GM12878 (cell line): ENCODE measurements around the gene CTSD.

ENCODE experiments used
- CBFB ChIP-seq: IDR thresholded peaks from 2 replicates; pipeline ENCODE4 v1.6.1; 2016; ENCODE audit warnings: antibody characterized with exemption, low read depth
- CEBPB ChIP-seq, 2 experiments: fragments of 150-350 bp in 1 of 2; IDR thresholded peaks; 2 replicates each; pipeline ENCODE4 v1.6.1; 2012 to 2014; ENCODE audit warnings: low read depth in 2 of 2, low read length in 2 of 2, borderline replicate concordance in 1 of 2, inconsistent platforms in 1 of 2
- HCFC1 ChIP-seq: fragments of 150-350 bp; IDR thresholded peaks from 2 replicates; pipeline ENCODE4 v1.6.1; 2014; ENCODE audit warnings: low read length
- JUNB ChIP-seq: IDR thresholded peaks from 2 replicates; pipeline ENCODE4 v1.6.1; 2016; ENCODE audit warnings: antibody characterized with exemption, mild to moderate bottlenecking
- KAT2A ChIP-seq: conservative IDR thresholded peaks from 2 replicates; pipeline ENCODE4 v1.6.1; 2011; ENCODE audit warnings: low read depth, low read length; ENCODE audit not compliant: control insufficient read depth
- MTA3 ChIP-seq: IDR thresholded peaks from 2 replicates; pipeline ENCODE4 v1.6.1; 2012; ENCODE audit warnings: low read length, inconsistent platforms, borderline replicate concordance
- MYC ChIP-seq: IDR thresholded peaks from 2 replicates; pipeline ENCODE4 v1.6.1; 2011; ENCODE audit warnings: mild to moderate bottlenecking, low read length, moderate library complexity, inconsistent platforms; ENCODE audit not compliant: insufficient read depth, insufficient replicate concordance, insufficient read length, severe bottlenecking
- NFIC ChIP-seq: IDR thresholded peaks from 2 replicates; pipeline ENCODE4 v1.6.1; 2012; ENCODE audit warnings: low read depth, mild to moderate bottlenecking, inconsistent platforms, low read length, moderate library complexity
- POLR2A ChIP-seq: IDR thresholded peaks from 2 replicates; pipeline ENCODE4 v1.6.1; 2011; ENCODE audit warnings: low read depth, mild to moderate bottlenecking, low read length
- RELA ChIP-seq: fragments of 450-650 bp; IDR thresholded peaks from 2 replicates; pipeline ENCODE4 v1.8.0; 2014; ENCODE audit warnings: borderline replicate concordance; ENCODE audit not compliant: partially characterized antibody
- SMC3 ChIP-seq: IDR thresholded peaks from 2 replicates; pipeline ENCODE4 v1.6.1; 2011; ENCODE audit warnings: low read length, improper control_type of control experiment, borderline replicate concordance
- SRF ChIP-seq, 2 experiments: IDR thresholded peaks; 2 replicates each; pipeline ENCODE4 v1.6.1; 2011; ENCODE audit warnings: low read depth in 2 of 2, low read length in 2 of 2, mild to moderate bottlenecking in 1 of 2, moderate library complexity in 1 of 2
- TCF12 ChIP-seq: IDR thresholded peaks from 2 replicates; pipeline ENCODE4 v1.6.1; 2011; ENCODE audit warnings: low read depth, mild to moderate bottlenecking, low read length
- TF ChIP-seq, protein P1 (sequence below), 3 experiments: IDR thresholded peaks in 2 of 3; conservative IDR thresholded peaks in 1 of 3; 2 replicates each; pipeline ENCODE4 v1.5.1; 2011; ENCODE audit warnings: low read depth in 3 of 3, low read length in 3 of 3, mild to moderate bottlenecking in 3 of 3, control low read depth in 2 of 3, moderate library complexity in 2 of 3, inconsistent platforms in 1 of 3, mixed read lengths in 1 of 3; ENCODE audit not compliant: control insufficient read depth in 2 of 3, insufficient read depth in 1 of 3; ENCODE audit errors: extremely low read depth in 1 of 3

DNA sequence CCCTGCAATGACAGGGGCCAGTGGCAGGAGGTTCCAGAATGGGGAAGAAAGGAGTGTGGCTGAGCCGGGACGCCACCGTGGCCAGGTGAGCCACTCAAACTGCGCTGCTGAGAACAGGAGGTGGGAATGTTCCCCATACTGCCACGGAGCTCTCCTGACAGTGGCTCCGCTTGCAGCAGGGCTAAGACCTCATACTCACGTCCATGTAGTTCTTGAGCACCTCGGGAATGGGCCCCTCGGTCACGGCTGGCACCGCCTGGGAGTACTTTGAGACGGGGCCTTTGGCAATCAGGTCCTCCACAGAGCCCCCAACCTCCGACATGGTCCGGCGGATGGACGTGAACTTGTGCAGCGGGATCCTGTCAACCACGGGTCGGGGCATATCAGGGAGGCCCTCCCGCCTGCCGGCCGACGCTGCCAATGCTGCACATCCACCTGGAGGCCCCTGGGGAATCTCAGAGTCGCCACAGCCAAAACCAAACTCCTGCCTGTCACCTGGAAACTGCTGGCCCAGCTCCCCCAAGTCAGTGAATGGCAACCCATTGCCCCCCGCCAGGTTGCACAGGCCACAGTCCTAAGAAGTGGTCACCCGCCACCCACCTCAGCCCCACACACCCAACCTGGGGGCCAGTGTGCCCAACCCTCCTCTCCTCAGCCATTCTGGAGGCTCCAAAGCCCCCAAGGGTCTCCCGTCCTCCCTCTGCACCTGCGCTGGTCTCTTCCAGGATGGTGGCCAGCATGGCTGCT is 2.4 kb downstream of the CTSD start:
- TF ChIP-seq POLR2A: no peak
- TF ChIP-seq JUNB: no peak
- no peak for TF ChIP-seq SRF (IDR thresholded peaks at IDR 0.05; ENCODE audit: low read depth in 2 of 2, low read length in 2 of 2)
- no peak for TF ChIP-seq MTA3
- TF ChIP-seq, protein P1, sequence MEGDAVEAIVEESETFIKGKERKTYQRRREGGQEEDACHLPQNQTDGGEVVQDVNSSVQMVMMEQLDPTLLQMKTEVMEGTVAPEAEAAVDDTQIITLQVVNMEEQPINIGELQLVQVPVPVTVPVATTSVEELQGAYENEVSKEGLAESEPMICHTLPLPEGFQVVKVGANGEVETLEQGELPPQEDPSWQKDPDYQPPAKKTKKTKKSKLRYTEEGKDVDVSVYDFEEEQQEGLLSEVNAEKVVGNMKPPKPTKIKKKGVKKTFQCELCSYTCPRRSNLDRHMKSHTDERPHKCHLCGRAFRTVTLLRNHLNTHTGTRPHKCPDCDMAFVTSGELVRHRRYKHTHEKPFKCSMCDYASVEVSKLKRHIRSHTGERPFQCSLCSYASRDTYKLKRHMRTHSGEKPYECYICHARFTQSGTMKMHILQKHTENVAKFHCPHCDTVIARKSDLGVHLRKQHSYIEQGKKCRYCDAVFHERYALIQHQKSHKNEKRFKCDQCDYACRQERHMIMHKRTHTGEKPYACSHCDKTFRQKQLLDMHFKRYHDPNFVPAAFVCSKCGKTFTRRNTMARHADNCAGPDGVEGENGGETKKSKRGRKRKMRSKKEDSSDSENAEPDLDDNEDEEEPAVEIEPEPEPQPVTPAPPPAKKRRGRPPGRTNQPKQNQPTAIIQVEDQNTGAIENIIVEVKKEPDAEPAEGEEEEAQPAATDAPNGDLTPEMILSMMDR (IDR thresholded peaks at IDR 0.05 in 2 of 3, conservative IDR thresholded peaks at IDR 0.05 in 1 of 3; ENCODE audit: control insufficient read depth in 2 of 3, extremely low read depth in 1 of 3, insufficient read depth in 1 of 3, low read depth in 3 of 3, low read length in 3 of 3): no peak
- no peak for TF ChIP-seq SMC3
- no peak for TF ChIP-seq HCFC1
- TF ChIP-seq TCF12: no peak
- TF ChIP-seq RELA: no peak
- no peak for TF ChIP-seq KAT2A
- no peak for TF ChIP-seq CEBPB (IDR thresholded peaks at IDR 0.05; ENCODE audit: borderline replicate concordance in 1 of 2, low read depth in 2 of 2, low read length in 2 of 2)
- no peak for TF ChIP-seq CBFB
- no peak for TF ChIP-seq NFIC
- no peak for TF ChIP-seq MYC
